NCI-H345 (cell line): ENCODE measurements around the gene SGK1.

Source experiments
- DNase-seq: peaks from one replicate; lab custom pipeline; 2025; lab: John Stamatoyannopoulos, UW

The SGK1 gene

DNA sequence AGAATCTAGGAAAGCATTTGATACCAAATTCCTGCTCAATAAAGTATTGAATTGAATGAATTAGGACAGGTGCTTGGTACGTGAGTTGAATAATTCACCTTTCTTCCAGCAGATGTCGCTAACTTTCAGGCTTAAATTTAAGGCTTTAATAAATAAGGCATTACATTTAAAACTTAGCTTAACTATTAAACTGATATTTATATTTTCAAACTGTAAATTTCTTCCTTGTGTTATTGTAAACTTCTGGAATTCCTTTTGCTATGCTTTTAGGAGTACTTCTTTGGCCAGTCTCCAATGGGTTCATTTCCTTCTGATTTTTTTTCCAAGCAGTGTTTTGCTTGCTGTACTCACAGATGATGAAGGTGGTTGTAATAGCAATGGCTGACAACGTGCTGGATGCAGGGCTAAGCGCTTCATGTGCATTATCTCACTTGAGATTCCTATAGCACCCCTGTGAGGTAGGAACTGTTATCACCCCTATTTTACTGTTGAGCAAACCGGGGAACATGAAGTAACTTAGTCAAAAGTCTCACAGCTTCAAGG lies 194.2 kb downstream of the SGK1 start:
- DNase-seq: peak; percentile 27

DNA sequence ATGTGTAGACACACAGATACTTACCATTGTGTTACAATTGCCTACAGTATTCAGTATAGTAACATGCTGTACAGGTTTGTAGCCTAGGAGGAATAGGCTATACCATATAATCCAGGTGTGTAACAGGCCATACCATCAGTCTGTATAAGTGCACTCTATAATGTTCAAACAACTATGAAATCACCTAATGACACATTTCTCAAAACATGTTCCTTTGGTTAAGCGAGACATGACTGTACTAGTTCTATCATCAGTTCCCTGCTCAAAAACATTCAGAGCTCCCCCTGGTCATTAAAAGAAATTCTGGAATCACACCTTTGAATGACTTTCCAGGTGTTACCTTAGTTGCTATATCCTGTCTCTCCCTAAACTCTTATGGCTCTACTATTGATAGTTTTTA lies 195.1 kb downstream of the SGK1 start:
- DNase-seq: no peak

DNA sequence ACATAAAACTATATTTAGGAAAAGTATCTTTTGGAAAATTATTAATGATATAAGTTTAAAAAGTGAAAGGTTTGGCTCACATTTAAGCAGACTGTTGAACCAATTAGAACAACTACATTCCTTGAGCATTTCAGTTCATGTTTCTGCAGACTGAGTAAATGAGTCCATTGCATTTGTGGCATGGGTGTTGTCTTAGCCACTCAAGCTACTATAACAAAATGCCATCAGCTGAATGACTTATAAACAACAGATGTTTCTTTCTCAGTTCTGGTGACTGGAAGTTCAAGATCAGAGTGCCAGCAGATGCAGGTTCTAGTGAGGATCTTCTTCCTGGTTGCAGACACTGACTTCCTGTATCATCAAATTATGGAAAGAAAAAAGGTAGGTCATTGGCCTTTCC lies 198.4 kb downstream of the SGK1 start:
- DNase-seq: no peak
